ENCODE data around the gene PLAAT2. TPM values are rescaled to one million over a fixed set of nuclear protein-coding genes. Genes with fewer than 3 reads are reported as not detected.
A peak's percentile ranks its signal among the peaks of the same experiment; 100 is the strongest.
"Not testable (repeated sequence)": the region's sequence is repeated elsewhere in the genome, so short reads cannot be mapped to it uniquely, and the experiment has no call there.

Gene PLAAT2
- total and polyA plus RNA-seq, 9 of the 15 experiments (the other 6 are each of a cell fraction or from before 2014, with no cell fraction given) = not detected

DNA sequence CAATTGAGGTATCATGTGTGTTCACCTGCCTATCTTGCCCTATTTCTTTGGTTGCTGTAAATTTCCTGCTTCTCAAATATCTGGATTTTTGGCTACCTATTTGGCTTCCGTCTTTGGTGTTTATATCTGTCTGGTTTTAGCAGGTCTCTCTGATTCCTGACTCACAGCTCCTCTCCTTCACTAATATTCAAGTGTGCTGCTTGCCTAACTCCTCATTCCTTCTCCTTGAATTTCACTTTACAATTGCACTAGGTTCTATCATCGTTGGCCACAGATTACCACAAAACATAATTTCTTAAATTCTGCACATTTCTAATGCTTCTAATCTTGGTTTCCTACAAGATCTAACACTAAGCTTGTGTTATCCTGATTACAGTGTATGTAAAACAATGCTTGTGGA lies 20.7 kb downstream of the PLAAT2 start:
- intact Hi-C loops (cut with micrococcal nuclease); CTCF ChIA-PET (ENCODE audit: low intra/inter-chr PET ratio); H3K36me3 ChIP-seq (ENCODE audit: control insufficient read depth, insufficient read depth, low read length); H3K27ac ChIP-seq (ENCODE audit: extremely low read depth, low read depth, low read length); H2AFZ ChIP-seq (ENCODE audit: low read depth, low read length); H3K4me3 ChIP-seq; BruUV-seq (replicated peaks); ATAC-seq; H4K20me1 ChIP-seq (replicated peaks; ENCODE audit: control insufficient read depth, insufficient read depth, low read length); H3K27me3 ChIP-seq (ENCODE audit: control insufficient read depth in 2 of 2, insufficient read depth in 2 of 2, low read length in 2 of 2); H3K4me1 ChIP-seq (replicated peaks in 1 of 2; ENCODE audit: control insufficient read depth in 2 of 2, insufficient read depth in 2 of 2, low read length in 2 of 2); DNase-seq (ENCODE audit: extremely low read depth in 1 of 4, low spot score in 3 of 4); FAIRE-seq; H3K79me2 ChIP-seq (ENCODE audit: control insufficient read depth, insufficient read depth, low read length); H3K9me1 ChIP-seq (ENCODE audit: control insufficient read depth, insufficient read depth, low read length); in situ Hi-C loops (cut with MboI); H3K9ac ChIP-seq (ENCODE audit: insufficient read depth in 1 of 2, low read depth in 2 of 2, low read length in 2 of 2); H3K4me2 ChIP-seq (ENCODE audit: insufficient read depth, low read length); H3K9me3 ChIP-seq (replicated peaks; ENCODE audit: control insufficient read depth, insufficient read depth, low read depth, low read length): not testable (repeated sequence)
- POLR2A ChIA-PET = interaction anchor here (1.2 kb wide), 1 partner anchor 10 kb away, joined by 7 read pairs; no protein-coding TSS in a partner anchor
- 20% methylated on average over 2 of the region's 2 CpGs for WGBS (ENCODE audit: insufficient coverage, low coverage, missing lambda C conversion rate)

- CTCF ChIA-PET (ENCODE audit: low intra/inter-chr PET ratio) = no interaction called here
- DNase-seq (ENCODE audit: extremely low read depth in 1 of 4, low spot score in 3 of 4) = peak in 1 of 4 experiments; percentile 7
These were observed 25.7 kb downstream of the PLAAT2 start for GRCh38 chr11:63537293-63538101.

More at GRCh38 chr11:63537293-63538101, 25.7 kb downstream of the PLAAT2 start:
- intact Hi-C loops (cut with micrococcal nuclease) (no loop called here), in situ Hi-C loops (cut with MboI) (no loop called here)
- Histone ChIP-seq H4K20me1 (replicated peaks; ENCODE audit: control insufficient read depth, insufficient read depth, low read length) (no peaks in the 10 kb centered on the region), H3K4me2 (ENCODE audit: insufficient read depth, low read length) (peak overlapping the region; percentile 61; the same call in 1 of the 2 replicates), H3K36me3 (ENCODE audit: control insufficient read depth, insufficient read depth, low read length) (no peaks in the 10 kb centered on the region), H3K4me3 (no peak overlapping the region), H3K27me3 (ENCODE audit: control insufficient read depth in 2 of 2, insufficient read depth in 2 of 2, low read length in 2 of 2) (no peaks in the 10 kb centered on the region), H3K9me1 (ENCODE audit: control insufficient read depth, insufficient read depth, low read length) (no peaks in the 10 kb centered on the region), H3K9ac (ENCODE audit: insufficient read depth in 1 of 2, low read depth in 2 of 2, low read length in 2 of 2) (peak overlapping the region in 1 of 2 experiments; percentile 80; a peak in 1 of 4 replicates), H3K9me3 (replicated peaks; ENCODE audit: control insufficient read depth, insufficient read depth, low read depth, low read length) (no peaks in the 10 kb centered on the region), H3K79me2 (ENCODE audit: control insufficient read depth, insufficient read depth, low read length) (no peaks in the 10 kb centered on the region), H2AFZ (ENCODE audit: low read depth, low read length) (peak overlapping the region; percentile 83), H3K4me1 (replicated peaks in 1 of 2; ENCODE audit: control insufficient read depth in 2 of 2, insufficient read depth in 2 of 2, low read length in 2 of 2) (peaks cover 27 to 48% of the 10 kb centered on the region in 2 experiments), H3K27ac (ENCODE audit: extremely low read depth, low read depth, low read length) (no peak overlapping the region; the same call in 2 of the 3 replicates)
- BruUV-seq (replicated peaks) = no TSS peak
- TF ChIP-seq NCOA2 (IDR thresholded peaks at IDR 0.05; ENCODE audit: partially characterized antibody in 2 of 2) (no peak), MTA2 (IDR thresholded peaks at IDR 0.05; ENCODE audit: low read depth) (no peak)
- POLR2A ChIA-PET = interaction anchor here (0.7 to 1.3 kb wide), 4 partner anchors 9 to 128 kb away, joined by 3 to 7 read pairs (median 3); no protein-coding TSS in a partner anchor
- WGBS (ENCODE audit: insufficient coverage, low coverage, missing lambda C conversion rate) = 42% methylated on average over 7 of the region's 8 CpGs
- peak; percentile 20 for ATAC-seq
- no peak for FAIRE-seq

All from K562 (cell line).